ENCODE results near the gene GCGR. TPM values are rescaled to one million over a fixed set of nuclear protein-coding genes. Genes with fewer than 3 reads are reported as not detected.

The GCGR gene
- total RNA-seq, 2 donors from 2014 or later, result not detected

DNA sequence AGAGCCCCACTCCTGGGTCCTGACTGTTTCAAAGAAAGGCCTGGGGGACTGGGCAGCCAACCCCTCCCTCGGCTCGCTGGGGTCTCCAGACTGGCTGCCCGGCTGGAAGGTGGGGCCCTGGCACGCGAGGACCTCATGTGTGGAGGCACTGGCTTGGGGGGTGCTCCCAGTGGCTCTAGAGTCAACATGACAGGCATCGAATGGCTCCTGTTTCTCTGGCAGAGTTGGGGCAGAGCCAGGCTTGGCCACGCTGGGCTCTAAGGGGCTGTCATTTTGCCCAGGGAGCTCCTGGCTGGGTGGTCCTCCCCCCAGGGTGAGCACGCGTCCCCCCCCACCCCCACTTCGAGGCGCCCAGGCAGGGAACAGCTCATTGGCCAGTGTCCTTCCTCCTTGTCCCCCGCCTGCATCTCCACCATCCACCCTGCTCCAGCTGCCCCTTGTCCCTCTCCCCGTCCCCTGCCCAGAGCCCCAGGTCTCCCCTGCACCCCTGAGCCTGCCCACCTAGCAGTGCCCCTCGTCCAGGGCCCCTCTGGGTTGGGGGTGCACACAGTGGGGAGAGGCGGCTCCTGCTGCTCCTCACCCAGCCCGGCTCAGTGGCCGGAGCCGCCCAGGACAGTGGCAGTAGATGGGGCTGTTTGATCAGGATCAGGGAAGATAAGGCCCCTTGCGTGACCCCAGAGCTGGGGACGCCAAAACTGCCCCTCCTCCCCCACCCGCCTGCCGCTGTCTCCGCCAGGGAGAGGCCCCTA is 2.7 kb downstream of the GCGR start:
- Histone ChIP-seq H3K4me1 (peaks cover 0 to 19% of the 10 kb centered on the region in 2 donors), H3K27ac (no peak overlapping the region), H3K4me3 (no peak overlapping the region), H3K27me3 (peaks cover 9 to 28% of the 10 kb centered on the region in 2 donors), H3K9me3 (no peaks in the 10 kb centered on the region), H3K36me3 (no peaks in the 10 kb centered on the region)
- TF ChIP-seq, protein P1, sequence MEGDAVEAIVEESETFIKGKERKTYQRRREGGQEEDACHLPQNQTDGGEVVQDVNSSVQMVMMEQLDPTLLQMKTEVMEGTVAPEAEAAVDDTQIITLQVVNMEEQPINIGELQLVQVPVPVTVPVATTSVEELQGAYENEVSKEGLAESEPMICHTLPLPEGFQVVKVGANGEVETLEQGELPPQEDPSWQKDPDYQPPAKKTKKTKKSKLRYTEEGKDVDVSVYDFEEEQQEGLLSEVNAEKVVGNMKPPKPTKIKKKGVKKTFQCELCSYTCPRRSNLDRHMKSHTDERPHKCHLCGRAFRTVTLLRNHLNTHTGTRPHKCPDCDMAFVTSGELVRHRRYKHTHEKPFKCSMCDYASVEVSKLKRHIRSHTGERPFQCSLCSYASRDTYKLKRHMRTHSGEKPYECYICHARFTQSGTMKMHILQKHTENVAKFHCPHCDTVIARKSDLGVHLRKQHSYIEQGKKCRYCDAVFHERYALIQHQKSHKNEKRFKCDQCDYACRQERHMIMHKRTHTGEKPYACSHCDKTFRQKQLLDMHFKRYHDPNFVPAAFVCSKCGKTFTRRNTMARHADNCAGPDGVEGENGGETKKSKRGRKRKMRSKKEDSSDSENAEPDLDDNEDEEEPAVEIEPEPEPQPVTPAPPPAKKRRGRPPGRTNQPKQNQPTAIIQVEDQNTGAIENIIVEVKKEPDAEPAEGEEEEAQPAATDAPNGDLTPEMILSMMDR (IDR thresholded peaks at IDR 0.05), result no peak
- DNase-seq (ENCODE audit: low spot score), result no peak

DNA sequence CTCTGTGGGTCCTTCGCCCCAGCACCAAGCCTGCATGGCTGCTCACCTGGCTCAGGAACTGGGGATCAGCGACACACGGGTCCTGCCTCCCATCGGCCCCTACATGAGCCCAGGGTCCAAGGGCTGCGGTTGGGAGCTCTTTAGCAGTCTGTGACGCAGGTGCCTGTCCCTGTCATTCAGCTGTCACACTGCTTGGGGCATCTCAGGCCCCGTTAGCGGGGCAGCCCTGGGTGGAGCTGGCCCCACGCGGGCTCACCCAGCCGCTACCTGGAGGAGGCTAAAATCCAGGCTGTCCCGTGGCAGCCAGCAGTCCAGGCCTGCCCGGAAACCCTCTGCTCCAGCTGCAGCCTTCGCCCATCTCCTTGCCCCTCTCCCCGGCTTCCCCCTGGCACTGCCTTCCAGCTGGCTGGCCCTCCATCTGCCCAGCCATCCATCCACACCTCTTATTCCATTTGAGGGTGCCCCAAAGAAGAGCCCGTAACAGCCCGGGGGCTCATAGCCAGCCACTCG is 3.3 kb downstream of the GCGR start:
- peaks cover 9 to 28% of the 10 kb centered on the region in 2 donors for H3K27me3 ChIP-seq
- no peak overlapping the region for H3K4me3 ChIP-seq
- H3K4me1 ChIP-seq, result peaks cover 0 to 19% of the 10 kb centered on the region in 2 donors
- DNase-seq (ENCODE audit: low spot score), result no peak
- H3K9me3 ChIP-seq, result no peaks in the 10 kb centered on the region
- no peak overlapping the region for H3K27ac ChIP-seq
- TF ChIP-seq, protein P1 (IDR thresholded peaks at IDR 0.05), result no peak
- H3K36me3 ChIP-seq, result no peaks in the 10 kb centered on the region

DNA sequence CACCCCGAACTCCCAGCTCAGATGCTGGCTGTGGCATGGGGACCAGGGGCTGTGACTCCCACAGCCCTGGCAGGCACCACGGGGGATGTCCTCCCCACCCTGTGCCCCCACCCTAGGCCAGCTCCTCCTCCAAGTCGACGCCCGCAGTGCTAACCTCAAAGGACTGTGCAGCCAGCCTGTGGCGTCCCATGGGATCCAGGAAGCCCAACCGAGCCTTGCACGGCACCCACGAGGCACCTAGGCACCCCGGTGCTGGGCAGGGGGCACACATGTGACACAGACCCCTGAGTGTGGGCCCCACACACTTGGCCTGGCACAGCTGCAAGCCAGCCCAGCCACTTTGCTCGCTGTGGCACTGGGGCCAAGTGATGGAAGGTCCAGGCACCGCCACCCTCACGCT is 3.9 kb downstream of the GCGR start:
- DNase-seq (ENCODE audit: low spot score), result no peak
- Histone ChIP-seq H3K9me3 (no peaks in the 10 kb centered on the region), H3K36me3 (no peaks in the 10 kb centered on the region), H3K27ac (no peak overlapping the region), H3K4me3 (no peak overlapping the region), H3K27me3 (peaks cover 9 to 28% of the 10 kb centered on the region in 2 donors), H3K4me1 (peaks cover 0 to 19% of the 10 kb centered on the region in 2 donors)
- TF ChIP-seq, protein P1 (IDR thresholded peaks at IDR 0.05), result no peak

DNA sequence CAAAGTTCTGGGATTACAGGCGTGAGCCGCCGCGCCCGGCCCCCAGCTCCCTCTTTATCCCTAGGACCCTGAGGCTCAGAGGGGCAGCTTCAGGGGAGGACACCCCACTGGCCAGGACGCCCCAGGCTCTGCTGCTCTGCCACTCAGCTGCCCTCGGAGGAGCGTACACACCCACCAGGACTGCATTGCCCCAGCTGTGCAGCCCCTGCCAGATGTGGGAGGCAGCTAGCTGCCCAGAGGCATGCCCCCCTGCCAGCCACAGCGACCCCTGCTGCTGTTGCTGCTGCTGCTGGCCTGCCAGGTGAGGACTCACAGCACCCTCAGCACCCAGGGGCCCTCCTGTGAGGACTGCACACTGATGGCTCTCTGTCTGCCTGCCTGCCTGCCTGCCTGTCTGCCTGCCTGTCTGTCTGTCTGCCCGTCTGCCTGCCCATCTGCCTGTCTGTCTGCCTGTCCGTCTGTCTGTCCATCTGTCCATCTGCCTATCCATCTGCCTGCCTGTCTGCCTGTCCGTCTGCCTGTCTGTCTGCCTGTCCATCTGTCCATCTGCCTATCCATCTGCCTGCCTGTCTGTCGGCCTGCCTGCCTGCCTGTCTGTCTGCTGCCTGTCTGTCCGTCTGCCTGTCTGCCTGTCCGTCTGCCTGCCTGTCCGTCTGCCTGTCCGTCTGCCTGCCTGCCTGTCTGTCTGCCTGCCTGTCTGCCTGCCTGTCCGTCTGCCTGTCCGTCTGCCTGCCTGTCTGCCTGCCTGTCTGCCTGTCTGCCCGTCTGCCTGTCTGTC is 5.0 kb downstream of the GCGR start:
- no peak overlapping the region for H3K4me3 ChIP-seq
- H3K9me3 ChIP-seq, result no peaks in the 10 kb centered on the region
- no peak for DNase-seq (ENCODE audit: low spot score)
- H3K4me1 ChIP-seq, result peaks cover 0 to 12% of the 10 kb centered on the region in 2 donors
- no peaks in the 10 kb centered on the region for H3K36me3 ChIP-seq
- H3K27ac ChIP-seq, result no peak overlapping the region
- TF ChIP-seq, protein P1 (IDR thresholded peaks at IDR 0.05), result no peak
- peaks cover 3 to 20% of the 10 kb centered on the region in 2 donors for H3K27me3 ChIP-seq

DNA sequence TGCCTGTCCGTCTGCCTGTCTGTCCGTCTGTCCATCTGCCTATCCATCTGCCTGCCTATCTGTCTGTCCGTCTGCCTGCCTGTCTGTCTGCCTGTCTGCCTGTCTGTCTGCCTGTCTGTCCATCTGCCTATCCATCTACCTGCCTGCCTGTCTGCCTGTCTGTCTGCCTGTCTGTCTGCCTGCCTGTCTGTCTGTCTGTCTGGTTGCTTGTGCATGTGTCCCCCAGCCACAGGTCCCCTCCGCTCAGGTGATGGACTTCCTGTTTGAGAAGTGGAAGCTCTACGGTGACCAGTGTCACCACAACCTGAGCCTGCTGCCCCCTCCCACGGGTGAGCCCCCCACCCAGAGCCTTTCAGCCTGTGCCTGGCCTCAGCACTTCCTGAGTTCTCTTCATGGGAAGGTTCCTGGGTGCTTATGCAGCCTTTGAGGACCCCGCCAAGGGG is 5.6 kb downstream of the GCGR start:
- H3K4me1 ChIP-seq, result peaks cover 0 to 6% of the 10 kb centered on the region in 2 donors
- no peak overlapping the region for H3K4me3 ChIP-seq
- H3K9me3 ChIP-seq, result no peaks in the 10 kb centered on the region
- no peak overlapping the region for H3K27ac ChIP-seq
- no peaks in the 10 kb centered on the region for H3K36me3 ChIP-seq
- DNase-seq (ENCODE audit: low spot score), result no peak
- peaks cover 3 to 16% of the 10 kb centered on the region in 2 donors for H3K27me3 ChIP-seq
- TF ChIP-seq, protein P1 (IDR thresholded peaks at IDR 0.05), result no peak
